SK-N-SH (cell line): ENCODE measurements around the gene SLCO6A1. TPM values are rescaled to one million over a fixed set of nuclear protein-coding genes. Genes with fewer than 3 reads are reported as not detected.

Experiments used
- CTCF ChIA-PET: fragments of 300-600, 350-600 bp; formaldehyde crosslinking; extraction: SDS; loops from one replicate; lab custom pipeline; 2021; lab: Yijun Ruan, JAX
- POLR2A ChIA-PET: fragments of 350-600 bp; sonication (Branson Sonifier 250); formaldehyde crosslinking; extraction: SDS; loops from one replicate; lab custom pipeline; 2020; ENCODE audit warnings: antibody characterized with exemption, inconsistent platforms; lab: Yijun Ruan, JAX
- DNase-seq: peaks from one replicate; pipeline ENCODE4 v3.0.0; 2012
- H2AFZ ChIP-seq: fragments of 200-600 bp; sonication (generic); 2 replicates; pipeline ENCODE4 v1.8.1; 2016; ENCODE audit warnings: antibody characterized with exemption, mild to moderate bottlenecking, low read depth
- H3F3A ChIP-seq: fragments of 200-600 bp; sonication (generic); replicated peaks from 2 replicates; pipeline ENCODE3; 2016; ENCODE audit warnings: antibody characterized with exemption, mild to moderate bottlenecking; ENCODE audit not compliant: insufficient read depth
- H3K27ac ChIP-seq, 2 experiments: fragments of 200-500 bp in 1 of 2; fragments of 200-600 bp in 1 of 2; sonication (Bioruptor generic) in 1 of 2; sonication (generic), shearing (Covaris generic) in 1 of 2; 2 replicates each; pipeline versions ENCODE4 v1.5.1 to v1.6.1; 2014 to 2016; ENCODE audit warnings: low read depth in 2 of 2, inconsistent platforms in 1 of 2, low read length in 1 of 2, mild to moderate bottlenecking in 1 of 2, mixed read lengths in 1 of 2
- H3K27me3 ChIP-seq: fragments of 200-600 bp; sonication (generic), shearing (Covaris generic); 2 replicates; pipeline ENCODE4 v1.6.1; 2016; ENCODE audit warnings: mixed run types; ENCODE audit not compliant: insufficient read depth
- H3K36me3 ChIP-seq, 2 experiments: fragments of 200-500 bp in 1 of 2; fragments of 200-600 bp in 1 of 2; sonication (Bioruptor generic) in 1 of 2; sonication (generic) in 1 of 2; replicated peaks in 1 of 2; 2 replicates each; pipeline versions ENCODE3 to v1.5.1; 2014 to 2016; ENCODE audit warnings: low read length in 1 of 2, mild to moderate bottlenecking in 1 of 2; ENCODE audit not compliant: insufficient read depth in 2 of 2, control insufficient read depth in 1 of 2
- H3K4me1 ChIP-seq, 2 experiments: fragments of 200-500 bp in 1 of 2; fragments of 200-600 bp in 1 of 2; sonication (Bioruptor generic) in 1 of 2; sonication (generic), shearing (Covaris generic) in 1 of 2; 2 replicates each; pipeline versions ENCODE4 v1.5.1 to v1.6.1; 2014 to 2016; ENCODE audit warnings: low read depth in 1 of 2, low read length in 1 of 2, mixed run types in 1 of 2; ENCODE audit not compliant: insufficient read depth in 2 of 2, control insufficient read depth in 1 of 2
- H3K4me2 ChIP-seq: fragments of 200-600 bp; sonication (generic), shearing (Covaris generic); 2 replicates; pipeline ENCODE4 v1.6.1; 2017; ENCODE audit warnings: mixed run types
- H3K4me3 ChIP-seq, 2 experiments: fragments of 200-500 bp in 1 of 2; fragments of 200-600 bp in 1 of 2; sonication (Bioruptor generic) in 1 of 2; sonication (generic), shearing (Covaris generic) in 1 of 2; 2 replicates each; pipeline versions ENCODE4 v1.5.1 to v1.8.1; 2014 to 2016; ENCODE audit warnings: low read depth in 2 of 2, inconsistent platforms in 1 of 2, low read length in 1 of 2, mild to moderate bottlenecking in 1 of 2, mixed read lengths in 1 of 2, moderate library complexity in 1 of 2
- H3K79me2 ChIP-seq: fragments of 200-600 bp; sonication (generic); 2 replicates; pipeline ENCODE4 v1.8.1; 2017; ENCODE audit warnings: mild to moderate bottlenecking; ENCODE audit not compliant: insufficient read depth
- H3K9ac ChIP-seq: fragments of 200-600 bp; sonication (generic); 2 replicates; pipeline ENCODE4 v1.6.1; 2017; ENCODE audit warnings: mixed run types
- H3K9me2 ChIP-seq: fragments of 200-600 bp; sonication (generic); 2 replicates; pipeline ENCODE4 v1.6.1; 2017; ENCODE audit warnings: mixed run types
- H3K9me3 ChIP-seq: fragments of 200-600 bp; sonication (generic); 2 replicates; pipeline ENCODE4 v1.6.1; 2017; ENCODE audit warnings: mixed run types, mild to moderate bottlenecking, moderate library complexity
- H4K20me1 ChIP-seq: fragments of 200-600 bp; sonication (generic); 2 replicates; pipeline ENCODE4 v1.6.1; 2017; ENCODE audit warnings: mild to moderate bottlenecking, mixed run types; ENCODE audit not compliant: insufficient read depth
- CHD2 ChIP-seq: fragments of 150-350 bp; IDR thresholded peaks from 2 replicates; pipeline ENCODE4 v1.6.1; 2018; ENCODE audit warnings: low read length; ENCODE audit not compliant: partially characterized antibody
- EP300 ChIP-seq, 2 experiments: IDR thresholded peaks; 2 replicates each; pipeline versions ENCODE4 v1.4.0 to v1.6.1; 2012; ENCODE audit warnings: borderline replicate concordance in 1 of 2, low read depth in 1 of 2, low read length in 1 of 2
- FOXM1 ChIP-seq: IDR thresholded peaks from 2 replicates; pipeline ENCODE4 v1.4.0; 2012; ENCODE audit warnings: low read depth, mild to moderate bottlenecking
- IRF3 ChIP-seq: fragments of 150-350 bp; IDR thresholded peaks from 2 replicates; pipeline ENCODE4 v1.6.1; 2016; ENCODE audit warnings: mild to moderate bottlenecking, low read depth, low read length
- JUND ChIP-seq: IDR thresholded peaks from 2 replicates; pipeline ENCODE4 v1.4.0; 2012
- NRF1 ChIP-seq: IDR thresholded peaks from 2 replicates; pipeline ENCODE4 v1.6.1; 2012; ENCODE audit warnings: low read depth, mild to moderate bottlenecking, low read length
- POLR2AphosphoS5 ChIP-seq: IDR thresholded peaks from 2 replicates; pipeline ENCODE4 v1.6.1; 2012; ENCODE audit warnings: low read depth, low read length
- RAD21 ChIP-seq: IDR thresholded peaks from 2 replicates; pipeline ENCODE4 v1.6.1; 2012; ENCODE audit warnings: mild to moderate bottlenecking, low read length
- RFX5 ChIP-seq: IDR thresholded peaks from 2 replicates; pipeline ENCODE4 v1.6.1; 2012; ENCODE audit warnings: mild to moderate bottlenecking, improper control_type of control experiment, low read length
- TEAD4 ChIP-seq: IDR thresholded peaks from 2 replicates; pipeline ENCODE4 v1.4.0; 2012; ENCODE audit warnings: mild to moderate bottlenecking, borderline replicate concordance; ENCODE audit not compliant: insufficient read depth
- WGBS: methylation state at CpG from one replicate; pipeline ENCODE4 v1.1.6; 2017; ENCODE audit warnings: low lambda C conversion rate; 5-methylcytosine and 5-hydroxymethylcytosine counted together
- polyA plus RNA-seq, 3 experiments: library from polyadenylated mRNA; depleted of rRNA; stranded (reverse); fragments of >200 nt; gene quantifications; 2 replicates each; pipeline ENCODE4 v1.2.3, GENCODE V29; 2012
- TF ChIP-seq, protein P1 (sequence below): IDR thresholded peaks from 2 replicates; pipeline ENCODE4 v1.6.1; 2012; ENCODE audit warnings: mild to moderate bottlenecking, low read depth, low read length, moderate library complexity

Gene SLCO6A1
- polyA plus RNA-seq, 1 of the 3 experiments (the other 2 are of a cell fraction) = not detected

DNA sequence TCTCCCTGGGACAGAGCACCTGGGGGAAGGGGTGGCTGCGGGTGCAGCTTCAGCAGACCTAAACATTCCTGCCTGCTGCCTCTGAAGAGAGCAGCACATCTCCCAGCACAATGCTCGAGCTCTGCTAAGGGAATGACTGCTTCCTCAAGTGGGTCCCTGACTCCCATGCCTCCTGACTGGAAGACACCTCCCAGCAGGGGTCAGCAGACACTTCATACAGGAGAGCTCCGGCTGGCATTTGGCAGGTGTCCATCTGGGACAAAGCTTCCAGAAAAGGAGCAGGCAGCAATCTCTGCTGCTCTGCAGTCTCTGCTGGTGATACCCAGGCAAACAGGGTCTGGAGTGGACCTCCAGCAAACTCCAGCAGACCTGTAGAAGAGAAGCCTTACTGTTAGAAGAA, 77.2 kb downstream of the SLCO6A1 start:
- CTCF ChIA-PET = no interaction called here
- no peak for DNase-seq

DNA sequence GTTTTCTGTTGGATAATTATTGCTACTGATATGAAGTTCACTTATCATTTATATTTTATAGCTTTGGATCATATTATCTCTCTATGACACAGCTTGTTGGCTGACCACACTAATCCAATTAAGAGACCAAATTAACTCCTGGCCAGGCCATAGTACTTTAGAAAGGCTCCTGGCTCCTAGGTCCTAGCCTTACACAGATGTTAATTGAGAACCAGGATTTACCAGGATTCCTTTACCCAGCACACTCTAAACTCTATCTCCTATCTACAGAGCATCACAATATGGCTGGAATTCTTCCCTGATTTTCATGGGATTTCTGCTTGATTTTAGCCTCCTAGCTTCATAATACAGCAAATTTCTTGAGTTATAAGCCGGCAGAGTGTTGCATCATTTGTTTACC, 80.3 kb downstream of the SLCO6A1 start:
- Histone ChIP-seq H3K9ac (no peak overlapping the region), H3F3A (no peaks in the 10 kb centered on the region), H3K9me3 (no peaks in the 10 kb centered on the region), H3K36me3 (no peaks in the 10 kb centered on the region), H3K9me2 (no peaks in the 10 kb centered on the region), H3K27ac (no peak overlapping the region), H3K4me3 (no peak overlapping the region), H3K79me2 (no peaks in the 10 kb centered on the region), H3K27me3 (no peaks in the 10 kb centered on the region), H3K4me2 (no peak overlapping the region), H3K4me1 (no peaks in the 10 kb centered on the region), H4K20me1 (no peaks in the 10 kb centered on the region), H2AFZ (no peak overlapping the region)
- ChIA-PET CTCF (interaction anchor here (0.6 to 0.7 kb wide), 2 partner anchors 12 to 15 kb away, joined by 3 read pairs; no protein-coding TSS in a partner anchor), POLR2A (no interaction called here)
- DNase-seq = peak; percentile 3
- no peak for TF ChIP-seq RFX5
- 40% methylated on average over 1 of the region's 1 CpG for WGBS

More for the DNA sequence above, 77.2 kb downstream of the SLCO6A1 start:
- no peaks in the 10 kb centered on the region for H3K27me3 ChIP-seq
- no peak for TF ChIP-seq NRF1
- peak; percentile 18; the same call in 1 of the 2 replicates for TF ChIP-seq RAD21
- H3K27ac ChIP-seq = no peak overlapping the region
- H4K20me1 ChIP-seq = no peaks in the 10 kb centered on the region
- no peaks in the 10 kb centered on the region for H3K79me2 ChIP-seq
- H3K9me2 ChIP-seq = no peaks in the 10 kb centered on the region
- 60% methylated on average over 1 of the region's 3 CpGs for whole genome bisulfite sequencing
- POLR2A ChIA-PET = no interaction called here
- H3K9ac ChIP-seq = no peak overlapping the region
- H3K9me3 ChIP-seq = no peaks in the 10 kb centered on the region
- no peak overlapping the region for H3K4me3 ChIP-seq
- H2AFZ ChIP-seq = no peak overlapping the region
- H3F3A ChIP-seq = no peaks in the 10 kb centered on the region
- no peaks in the 10 kb centered on the region for H3K36me3 ChIP-seq
- H3K4me2 ChIP-seq = no peak overlapping the region
- no peaks in the 10 kb centered on the region for H3K4me1 ChIP-seq

- TF ChIP-seq EP300 (IDR thresholded peaks at IDR 0.05; ENCODE audit: borderline replicate concordance in 1 of 2, low read depth in 1 of 2, low read length in 1 of 2) (no peak), FOXM1 (no peak), CHD2 (no peak), POLR2AphosphoS5 (no peak), JUND (no peak)
- POLR2A ChIA-PET = no interaction called here
Measured at GRCh38 chr5:102414448-102414847, 84.4 kb downstream of the SLCO6A1 start.

GRCh38 chr5:102388235-102388634, 110.6 kb downstream of the SLCO6A1 start:
- Histone ChIP-seq H3K27me3 (no peaks in the 10 kb centered on the region), H3K9me3 (no peaks in the 10 kb centered on the region), H3K27ac (no peak overlapping the region), H3K9me2 (no peaks in the 10 kb centered on the region), H4K20me1 (no peaks in the 10 kb centered on the region), H3K9ac (no peak overlapping the region), H3K36me3 (no peaks in the 10 kb centered on the region), H3K79me2 (no peaks in the 10 kb centered on the region), H3K4me3 (no peak overlapping the region), H2AFZ (no peak overlapping the region), H3K4me2 (no peak overlapping the region), H3F3A (no peaks in the 10 kb centered on the region), H3K4me1 (no peaks in the 10 kb centered on the region)
- ChIA-PET POLR2A (no interaction called here), CTCF (no interaction called here)
- no peak for DNase-seq
- 17% methylated on average over 2 of the region's 2 CpGs for WGBS
- TF ChIP-seq, protein P1, sequence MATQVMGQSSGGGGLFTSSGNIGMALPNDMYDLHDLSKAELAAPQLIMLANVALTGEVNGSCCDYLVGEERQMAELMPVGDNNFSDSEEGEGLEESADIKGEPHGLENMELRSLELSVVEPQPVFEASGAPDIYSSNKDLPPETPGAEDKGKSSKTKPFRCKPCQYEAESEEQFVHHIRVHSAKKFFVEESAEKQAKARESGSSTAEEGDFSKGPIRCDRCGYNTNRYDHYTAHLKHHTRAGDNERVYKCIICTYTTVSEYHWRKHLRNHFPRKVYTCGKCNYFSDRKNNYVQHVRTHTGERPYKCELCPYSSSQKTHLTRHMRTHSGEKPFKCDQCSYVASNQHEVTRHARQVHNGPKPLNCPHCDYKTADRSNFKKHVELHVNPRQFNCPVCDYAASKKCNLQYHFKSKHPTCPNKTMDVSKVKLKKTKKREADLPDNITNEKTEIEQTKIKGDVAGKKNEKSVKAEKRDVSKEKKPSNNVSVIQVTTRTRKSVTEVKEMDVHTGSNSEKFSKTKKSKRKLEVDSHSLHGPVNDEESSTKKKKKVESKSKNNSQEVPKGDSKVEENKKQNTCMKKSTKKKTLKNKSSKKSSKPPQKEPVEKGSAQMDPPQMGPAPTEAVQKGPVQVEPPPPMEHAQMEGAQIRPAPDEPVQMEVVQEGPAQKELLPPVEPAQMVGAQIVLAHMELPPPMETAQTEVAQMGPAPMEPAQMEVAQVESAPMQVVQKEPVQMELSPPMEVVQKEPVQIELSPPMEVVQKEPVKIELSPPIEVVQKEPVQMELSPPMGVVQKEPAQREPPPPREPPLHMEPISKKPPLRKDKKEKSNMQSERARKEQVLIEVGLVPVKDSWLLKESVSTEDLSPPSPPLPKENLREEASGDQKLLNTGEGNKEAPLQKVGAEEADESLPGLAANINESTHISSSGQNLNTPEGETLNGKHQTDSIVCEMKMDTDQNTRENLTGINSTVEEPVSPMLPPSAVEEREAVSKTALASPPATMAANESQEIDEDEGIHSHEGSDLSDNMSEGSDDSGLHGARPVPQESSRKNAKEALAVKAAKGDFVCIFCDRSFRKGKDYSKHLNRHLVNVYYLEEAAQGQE = no peak
- TF ChIP-seq IRF3 (no peak), TEAD4 (no peak)

More at GRCh38 chr5:102414448-102414847, 84.4 kb downstream of the SLCO6A1 start:
- no peaks in the 10 kb centered on the region for H3K9me3 ChIP-seq
- H3K4me1 ChIP-seq = no peaks in the 10 kb centered on the region
- CTCF ChIA-PET = no interaction called here
- no peak overlapping the region for H3K9ac ChIP-seq
- no peaks in the 10 kb centered on the region for H3F3A ChIP-seq
- H2AFZ ChIP-seq = no peak overlapping the region
- no peaks in the 10 kb centered on the region for H3K9me2 ChIP-seq
- no peaks in the 10 kb centered on the region for H3K79me2 ChIP-seq
- H3K27me3 ChIP-seq = no peaks in the 10 kb centered on the region
- 51% methylated on average over 6 of the region's 6 CpGs for WGBS
- no peak for DNase-seq
- no peaks in the 10 kb centered on the region for H4K20me1 ChIP-seq
- H3K27ac ChIP-seq = no peak overlapping the region
- no peaks in the 10 kb centered on the region for H3K36me3 ChIP-seq
- H3K4me3 ChIP-seq = no peak overlapping the region
- no peak overlapping the region for H3K4me2 ChIP-seq
